ENCODE measurements around the gene PIGU. TPM values are rescaled to one million over a fixed set of nuclear protein-coding genes. Genes with fewer than 3 reads are reported as not detected.

PIGU gene
- total RNA-seq, 1 experiment from 2014 or later: 25.1 TPM

GRCh38 chr20:34512266-34512954, 164.5 kb downstream of the PIGU start:
- no peaks in the 10 kb centered on the region for H3K9me2 ChIP-seq (ENCODE audit: insufficient read depth)
- H3K27me3 ChIP-seq (ENCODE audit: insufficient read depth, low read length): no peaks in the 10 kb centered on the region
- no peak for TF ChIP-seq ZBTB33 (IDR thresholded peaks at IDR 0.05; ENCODE audit: extremely low read depth, insufficient replicate concordance, low read length)
- no peak for TF ChIP-seq SP1 (IDR thresholded peaks at IDR 0.05; ENCODE audit: low read depth)
- TF ChIP-seq RAD21 (IDR thresholded peaks at IDR 0.05; ENCODE audit: low read depth): no peak
- no peak for TF ChIP-seq EZH2 (IDR thresholded peaks at IDR 0.05)
- no peak for TF ChIP-seq ELF1 (IDR thresholded peaks at IDR 0.05; ENCODE audit: borderline replicate concordance, low read depth)
- TF ChIP-seq TCF7L2 (IDR thresholded peaks at IDR 0.05; ENCODE audit: borderline replicate concordance, extremely low read depth, insufficient read depth, insufficient read length): no peak
- TF ChIP-seq POLR2AphosphoS5 (IDR thresholded peaks at IDR 0.05; ENCODE audit: low read depth, low read length): no peak
- no peak for TF ChIP-seq ZNF274 (IDR thresholded peaks at IDR 0.05; ENCODE audit: low read depth, low read length)
- TF ChIP-seq REST (IDR thresholded peaks at IDR 0.05; ENCODE audit: low read depth): no peak
- TF ChIP-seq CTCF (IDR thresholded peaks at IDR 0.05 in 2 of 3, conservative IDR thresholded peaks at IDR 0.05 in 1 of 3; ENCODE audit: borderline replicate concordance in 1 of 3, insufficient read depth in 1 of 3, low read depth in 2 of 3, low read length in 2 of 3): no peak
- TF ChIP-seq SIN3A (IDR thresholded peaks at IDR 0.05; ENCODE audit: low read depth): no peak
- no peak overlapping the region for H3K4me2 ChIP-seq (ENCODE audit: low read length)
- H3K9me3 ChIP-seq (ENCODE audit: control insufficient read depth in 1 of 2, insufficient read depth in 1 of 2, low read depth in 1 of 2, low read length in 2 of 2): no peaks in the 10 kb centered on the region
- ATAC-seq (no peak), DNase-seq (ENCODE audit: low read depth, low spot score) (no peak)
- H3K27ac ChIP-seq (ENCODE audit: low read depth, low read length): no peak overlapping the region
- CTCF ChIA-PET: interaction anchor here (0.6 kb wide), 1 partner anchor 25 kb away, joined by 4 read pairs; no protein-coding TSS in a partner anchor
- intact Hi-C loops (cut with micrococcal nuclease): no loop called here
- POLR2A ChIA-PET: no interaction called here
- H3K36me3 ChIP-seq (ENCODE audit: control insufficient read depth in 1 of 2, insufficient read depth in 2 of 2, low read length in 2 of 2): peaks cover 9 to 15% of the 10 kb centered on the region in 2 experiments
- no peak overlapping the region for H3K9ac ChIP-seq (ENCODE audit: low read length)
- no peaks in the 10 kb centered on the region for H4K20me1 ChIP-seq (ENCODE audit: insufficient read depth)
- no peak overlapping the region for H3K4me3 ChIP-seq (replicated peaks in 1 of 2; ENCODE audit: low read depth in 1 of 2, low read length in 2 of 2)
- H3K4me1 ChIP-seq (ENCODE audit: control insufficient read depth in 1 of 2, insufficient read depth in 2 of 2, low read length in 2 of 2): peaks cover 4 to 7% of the 10 kb centered on the region in 2 experiments; a peak in 3 of 4 replicates
- peaks cover 10% of the 10 kb centered on the region for H3K79me2 ChIP-seq (ENCODE audit: insufficient read depth, low read length)
- H2AFZ ChIP-seq (ENCODE audit: low read depth, low read length, poor library complexity, severe bottlenecking): no peak overlapping the region
- RAD21 ChIA-PET (ENCODE audit: low non-redundant PET in 1 of 2, low total read pairs in 2 of 2, uncharacterized antibody in 2 of 2, unreplicated experiment in 2 of 2): no interaction called here
- no TSS peak for BruUV-seq (replicated peaks)
